HEK293T (cell line): ENCODE results near the gene MUC5B.

Experiments used
- ARNT ChIP-seq: fragments of 450-650 bp; IDR thresholded peaks from 2 replicates; pipeline ENCODE4 v1.6.1; 2017; ENCODE audit warnings: mild to moderate bottlenecking
- BHLHE40 ChIP-seq: fragments of 450-650 bp; IDR thresholded peaks from 2 replicates; pipeline ENCODE4 v1.6.1; 2016; ENCODE audit warnings: mild to moderate bottlenecking, moderate library complexity, borderline replicate concordance
- CTBP1 ChIP-seq: fragments of 450-650 bp; IDR thresholded peaks from 2 replicates; pipeline ENCODE4 v1.6.1; 2016; ENCODE audit warnings: borderline replicate concordance
- ELF4 ChIP-seq: fragments of 450-650 bp; IDR thresholded peaks from 2 replicates; pipeline ENCODE4 v1.6.1; 2017; ENCODE audit warnings: antibody characterized with exemption
- FOXA1 ChIP-seq: fragments of 450-650 bp; IDR thresholded peaks from 2 replicates; pipeline ENCODE4 v1.6.1; 2016; ENCODE audit warnings: mild to moderate bottlenecking
- FOXM1 ChIP-seq: fragments of 450-650 bp; IDR thresholded peaks from 2 replicates; pipeline ENCODE4 v1.6.1; 2017; ENCODE audit warnings: mild to moderate bottlenecking, borderline replicate concordance
- HDGF ChIP-seq: fragments of 450-650 bp; IDR thresholded peaks from 2 replicates; pipeline ENCODE4 v1.6.1; 2017; ENCODE audit warnings: antibody characterized with exemption, borderline replicate concordance
- L3MBTL2 ChIP-seq: fragments of 450-650 bp; conservative IDR thresholded peaks from 2 replicates; pipeline ENCODE4 v1.6.1; 2016; ENCODE audit warnings: mild to moderate bottlenecking
- NFRKB ChIP-seq: fragments of 450-650 bp; IDR thresholded peaks from 2 replicates; pipeline ENCODE4 v1.6.1; 2016; ENCODE audit warnings: mild to moderate bottlenecking, moderate library complexity
- PKNOX1 ChIP-seq: fragments of 450-650 bp; IDR thresholded peaks from 2 replicates; pipeline ENCODE4 v1.6.1; 2016
- SP1 ChIP-seq: fragments of 450-650 bp; IDR thresholded peaks from 2 replicates; pipeline ENCODE4 v1.6.1; 2017
- SUZ12 ChIP-seq: fragments of 450-650 bp; IDR thresholded peaks from 2 replicates; pipeline ENCODE4 v1.6.1; 2016; ENCODE audit warnings: mild to moderate bottlenecking
- TARDBP ChIP-seq: fragments of 450-650 bp; IDR thresholded peaks from 2 replicates; pipeline ENCODE4 v1.6.1; 2016
- ZNF384 ChIP-seq: fragments of 450-650 bp; IDR thresholded peaks from 2 replicates; pipeline ENCODE4 v1.6.1; 2016

- no peak for TF ChIP-seq PKNOX1
- no peak for TF ChIP-seq FOXA1
- TF ChIP-seq FOXM1 = no peak
- no peak for TF ChIP-seq BHLHE40
- TF ChIP-seq NFRKB = no peak
- no peak for TF ChIP-seq ELF4
- TF ChIP-seq L3MBTL2 = no peak
- TF ChIP-seq SUZ12 = no peak
- no peak for TF ChIP-seq SP1
- no peak for TF ChIP-seq TARDBP
- TF ChIP-seq ARNT = no peak
- TF ChIP-seq ZNF384 = no peak
- TF ChIP-seq CTBP1 = no peak
- TF ChIP-seq HDGF = no peak
Measured at GRCh38 chr11:1174441-1175370, 48.2 kb upstream of the MUC5B start.
